Mammary epithelial cell (primary cell): ENCODE data around the gene VSTM1.

Experiments used
- CTCF ChIP-seq, 2 donors: IDR thresholded peaks in 1 of 2; conservative IDR thresholded peaks in 1 of 2; 2 replicates each; pipeline ENCODE4 v1.5.1; 2011 to 2012; ENCODE audit warnings: inconsistent platforms in 2 of 2, low read length in 2 of 2, mild to moderate bottlenecking in 2 of 2, control low read depth in 1 of 2, low read depth in 1 of 2; ENCODE audit not compliant: insufficient read depth in 1 of 2; ENCODE audit errors: extremely low read depth in 1 of 2
- EZH2 ChIP-seq: IDR thresholded peaks from 2 replicates; pipeline ENCODE4 v1.6.1; 2012; ENCODE audit warnings: low read length, inconsistent platforms, borderline replicate concordance

- TF ChIP-seq CTCF (conservative IDR thresholded peaks at IDR 0.05 in 1 of 2, IDR thresholded peaks at IDR 0.05 in 1 of 2; ENCODE audit: extremely low read depth in 1 of 2, insufficient read depth in 1 of 2, low read depth in 1 of 2, low read length in 2 of 2): no peak
- TF ChIP-seq EZH2: no peak
Observed at GRCh38 chr19:54040003-54040402, 23.7 kb downstream of the VSTM1 start.
